ENCODE data around the gene GLT6D1.

GLT6D1 gene

DNA sequence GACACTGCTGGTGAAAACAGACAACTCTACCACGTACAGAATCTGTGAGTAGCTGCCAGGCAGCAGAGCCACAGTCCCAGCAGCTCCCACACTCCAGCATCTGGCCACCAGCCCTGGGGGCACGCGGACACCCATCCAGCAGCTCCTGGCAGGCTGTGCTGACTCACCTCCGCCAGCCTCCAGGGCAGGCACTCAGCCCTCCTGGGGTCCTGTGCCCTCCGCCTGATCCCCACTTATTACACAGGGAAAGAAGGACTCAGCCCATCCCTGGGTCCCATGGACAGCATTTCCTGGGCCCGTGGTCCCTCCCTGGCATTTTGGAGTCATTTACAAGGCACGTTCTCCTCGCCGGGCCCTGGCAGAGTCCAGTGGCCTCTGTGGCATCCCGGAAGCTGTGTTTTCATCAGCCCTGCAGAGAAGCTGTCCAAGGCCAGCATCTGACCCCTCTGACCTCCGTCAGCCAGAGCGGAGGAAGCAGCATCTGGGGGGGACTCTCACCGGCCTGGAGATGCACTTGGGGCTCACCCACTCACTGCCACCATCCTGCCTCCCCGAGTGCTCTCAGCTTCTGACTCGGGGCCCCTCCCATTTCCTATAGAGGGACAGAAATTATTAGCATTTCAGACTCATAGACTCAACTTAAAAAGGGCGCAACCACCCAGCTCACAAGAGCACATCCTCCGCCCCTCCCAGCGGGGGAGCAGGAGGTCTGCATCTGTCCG is 56.2 kb downstream of the GLT6D1 start:
- DNase-seq: no peak

- no peak for DNase-seq
Measured at GRCh38 chr9:135582541-135582940, 56.8 kb downstream of the GLT6D1 start.

- no peak for DNase-seq
Measured at GRCh38 chr9:135581636-135582426, 57.5 kb downstream of the GLT6D1 start.

DNA sequence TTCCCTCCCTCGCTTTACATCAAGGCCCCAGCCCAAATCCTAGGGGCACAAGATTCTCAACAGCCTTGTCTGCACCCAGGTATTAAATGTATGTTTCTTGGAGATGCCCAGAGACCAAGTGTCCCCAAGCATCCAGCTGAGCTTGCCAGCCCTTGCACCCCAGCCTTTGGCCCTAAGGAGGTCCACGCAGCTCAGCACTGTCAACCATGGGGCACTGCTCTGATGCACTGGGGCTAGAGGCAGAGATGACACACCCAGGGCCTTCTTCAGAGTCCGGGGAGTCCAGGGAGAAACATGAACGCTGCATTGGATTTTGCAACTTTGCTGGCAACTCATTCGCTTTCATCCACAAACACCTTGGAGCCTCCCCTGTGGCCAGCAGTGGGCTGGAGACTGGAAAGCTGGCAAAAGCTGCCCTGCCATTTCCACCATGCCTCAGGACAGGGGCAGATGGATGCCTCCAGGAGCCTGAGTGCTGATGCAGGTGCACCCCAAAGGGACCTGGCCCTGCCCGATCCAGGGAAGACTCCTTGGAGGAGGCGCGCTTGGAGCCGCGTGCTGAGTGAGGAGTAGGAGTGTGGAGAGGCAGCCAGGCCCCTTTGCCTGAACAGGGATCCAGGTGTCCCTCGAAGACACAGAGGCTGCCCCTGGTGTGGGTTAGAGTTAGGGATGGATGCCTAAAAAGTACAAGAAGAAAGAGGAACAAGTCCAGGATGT is 58.5 kb downstream of the GLT6D1 start:
- no peak for DNase-seq

GRCh38 chr9:135579889-135580660 is 59.3 kb downstream of the GLT6D1 start:
- no peak for DNase-seq

DNA sequence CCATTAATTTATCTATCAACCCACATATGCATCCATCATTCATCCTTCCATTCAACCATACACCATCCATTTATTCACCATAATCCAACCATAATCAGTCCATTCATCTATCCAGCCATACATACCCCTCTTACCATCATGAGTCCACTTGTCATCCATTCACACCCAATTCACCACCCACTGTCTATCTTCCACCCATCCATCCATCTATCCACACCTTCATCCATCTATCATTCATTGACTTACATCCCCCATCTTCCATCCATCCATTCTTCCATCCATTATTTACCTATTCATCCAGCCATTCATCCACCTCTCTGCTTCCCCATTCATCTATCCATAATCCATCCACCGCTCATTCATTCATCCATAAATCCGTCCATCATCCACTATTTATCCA is 60.0 kb downstream of the GLT6D1 start:
- DNase-seq: no peak

DNA sequence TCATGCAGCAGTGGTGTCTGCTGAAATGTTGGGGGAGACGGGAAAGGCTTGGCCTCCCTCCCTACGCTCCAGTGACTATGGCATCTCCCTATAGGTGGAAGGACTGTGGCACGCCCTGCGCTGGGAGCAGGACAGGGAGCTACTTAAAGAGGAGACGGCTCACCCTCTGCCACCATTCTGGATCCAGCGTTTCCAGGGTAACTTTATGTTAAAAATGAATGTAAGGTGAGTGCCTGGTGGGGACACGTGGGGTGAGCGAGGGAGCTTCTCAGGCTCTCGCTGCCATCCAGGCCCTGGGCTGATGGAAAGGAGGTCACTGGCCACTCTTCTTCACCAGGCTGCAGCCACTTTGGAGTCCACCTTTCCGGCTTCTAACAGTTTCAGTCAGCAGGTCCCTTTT is 62.1 kb downstream of the GLT6D1 start:
- no peak for DNase-seq

DNA sequence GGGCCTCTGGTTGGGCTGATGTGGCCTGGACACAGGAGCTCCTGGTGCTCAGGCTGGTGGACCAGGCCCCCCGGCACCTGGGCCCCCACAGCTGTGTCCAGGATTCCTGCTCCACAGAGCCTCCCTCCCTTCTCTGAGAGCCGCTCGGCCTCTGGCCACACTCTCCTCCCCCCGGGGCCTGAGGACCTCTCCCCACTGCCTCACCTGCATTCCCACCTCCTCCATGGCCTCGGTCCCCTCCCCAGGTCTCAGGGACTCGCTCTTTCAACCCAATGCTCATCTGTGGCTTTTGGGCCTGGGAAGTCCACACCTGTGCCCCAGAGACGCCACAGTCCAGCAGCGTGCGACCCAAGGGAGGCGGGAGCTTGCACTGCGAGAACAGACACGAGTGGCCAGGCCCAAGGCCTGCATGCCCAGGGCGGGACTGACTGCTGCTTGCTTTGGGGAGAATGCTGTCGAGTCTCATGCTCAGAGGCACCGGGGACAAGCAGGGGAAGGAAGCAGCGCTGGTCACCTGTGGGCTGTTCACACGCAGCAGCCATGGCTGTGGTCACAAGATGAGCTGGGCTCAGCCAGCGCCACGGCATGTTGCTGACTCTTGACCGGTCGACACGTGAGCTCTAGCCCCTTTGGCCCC is 63.2 kb downstream of the GLT6D1 start:
- DNase-seq: no peak

DNA sequence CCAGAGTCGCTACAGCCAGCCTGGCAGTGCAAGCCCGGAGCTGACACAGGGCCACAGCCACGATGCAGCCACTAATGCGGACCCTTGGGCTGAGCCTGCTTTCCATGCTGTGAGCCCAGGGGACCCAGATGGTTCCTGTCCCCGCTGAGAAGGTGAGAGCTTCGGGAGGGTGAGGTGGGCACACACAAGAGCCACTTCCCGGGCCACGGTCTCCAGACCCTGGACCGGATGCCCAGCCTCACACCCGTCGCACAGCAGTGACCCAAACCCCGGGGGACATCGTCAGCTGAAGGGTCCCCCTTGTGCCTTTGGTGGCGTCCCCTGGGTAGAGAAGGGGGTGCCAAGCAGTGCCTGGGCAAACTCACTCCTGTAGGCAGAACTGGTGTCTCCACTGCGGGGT is 64.4 kb downstream of the GLT6D1 start:
- no peak for DNase-seq

DNA sequence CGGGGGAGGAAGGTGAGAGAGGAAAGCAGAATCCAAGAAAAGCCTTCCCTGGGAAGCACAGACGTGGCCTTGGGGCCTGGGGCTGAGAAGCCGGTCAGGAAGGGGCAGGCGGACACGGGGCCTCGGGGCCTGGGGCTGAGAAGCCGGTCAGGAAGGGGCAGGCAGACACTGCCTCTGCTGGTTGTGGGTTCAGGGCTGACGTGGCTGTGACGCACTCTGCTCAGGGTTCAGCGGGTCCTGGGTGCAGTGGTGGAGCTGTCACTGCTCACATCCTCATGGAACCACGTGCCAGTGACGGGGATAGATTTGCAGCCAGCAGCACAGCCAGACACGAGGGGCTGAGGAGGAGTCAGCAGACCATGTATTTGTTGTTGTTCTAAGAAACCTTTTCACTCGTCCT is 65.0 kb downstream of the GLT6D1 start:
- DNase-seq: no peak
